ENCODE results near the gene QRICH2. TPM values are rescaled to one million over a fixed set of nuclear protein-coding genes. Genes with fewer than 3 reads are reported as not detected.

The QRICH2 gene
- total RNA-seq, 1 donor from 2014 or later: 12.3 TPM

DNA sequence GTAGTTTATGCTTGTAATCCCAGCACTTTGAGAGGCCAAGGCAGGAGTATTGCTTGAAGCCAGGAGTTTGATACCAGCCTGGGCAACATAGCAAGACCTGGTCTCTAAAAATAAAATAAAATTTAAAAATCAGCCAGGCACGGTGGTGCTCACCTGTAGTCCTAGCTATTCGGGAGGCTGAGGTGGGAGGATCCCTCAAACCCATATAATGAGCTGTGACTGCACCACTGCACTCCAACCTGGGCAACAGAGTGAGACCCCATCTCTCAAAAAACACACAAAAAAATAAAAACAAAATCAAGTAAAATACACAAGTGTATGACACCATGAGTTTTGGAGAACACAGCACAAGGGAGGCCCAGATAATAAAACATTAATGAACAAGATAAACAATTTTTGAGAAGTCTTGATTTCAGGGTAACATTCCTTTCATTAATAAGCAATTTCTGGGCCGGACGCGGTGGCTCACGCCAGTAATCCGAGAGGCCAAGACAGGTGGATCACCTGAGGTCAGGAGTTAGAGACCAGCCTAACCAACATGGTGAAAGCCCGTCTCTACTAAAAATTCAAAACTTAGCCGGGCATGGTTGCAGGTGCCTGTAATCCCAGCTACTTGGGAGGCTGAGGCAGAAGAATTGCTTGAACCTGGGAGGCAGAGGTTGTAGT, 27.8 kb upstream of the QRICH2 start:
- Mint-ChIP-seq H3K9me3 (no peaks in the 10 kb centered on the region), H3K4me1 (peaks cover 17% of the 10 kb centered on the region), H3K36me3 (ENCODE audit: low read depth) (peaks cover 6% of the 10 kb centered on the region), H3K27me3 (ENCODE audit: low read depth) (no peaks in the 10 kb centered on the region), H3K4me3 (no peak overlapping the region), H3K27ac (ENCODE audit: unreplicated experiment) (no peak overlapping the region)
- TF ChIP-seq, protein P1, sequence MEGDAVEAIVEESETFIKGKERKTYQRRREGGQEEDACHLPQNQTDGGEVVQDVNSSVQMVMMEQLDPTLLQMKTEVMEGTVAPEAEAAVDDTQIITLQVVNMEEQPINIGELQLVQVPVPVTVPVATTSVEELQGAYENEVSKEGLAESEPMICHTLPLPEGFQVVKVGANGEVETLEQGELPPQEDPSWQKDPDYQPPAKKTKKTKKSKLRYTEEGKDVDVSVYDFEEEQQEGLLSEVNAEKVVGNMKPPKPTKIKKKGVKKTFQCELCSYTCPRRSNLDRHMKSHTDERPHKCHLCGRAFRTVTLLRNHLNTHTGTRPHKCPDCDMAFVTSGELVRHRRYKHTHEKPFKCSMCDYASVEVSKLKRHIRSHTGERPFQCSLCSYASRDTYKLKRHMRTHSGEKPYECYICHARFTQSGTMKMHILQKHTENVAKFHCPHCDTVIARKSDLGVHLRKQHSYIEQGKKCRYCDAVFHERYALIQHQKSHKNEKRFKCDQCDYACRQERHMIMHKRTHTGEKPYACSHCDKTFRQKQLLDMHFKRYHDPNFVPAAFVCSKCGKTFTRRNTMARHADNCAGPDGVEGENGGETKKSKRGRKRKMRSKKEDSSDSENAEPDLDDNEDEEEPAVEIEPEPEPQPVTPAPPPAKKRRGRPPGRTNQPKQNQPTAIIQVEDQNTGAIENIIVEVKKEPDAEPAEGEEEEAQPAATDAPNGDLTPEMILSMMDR (conservative IDR thresholded peaks at IDR 0.05): no peak
- DNase-seq (ENCODE audit: low read depth, low spot score): no peak

DNA sequence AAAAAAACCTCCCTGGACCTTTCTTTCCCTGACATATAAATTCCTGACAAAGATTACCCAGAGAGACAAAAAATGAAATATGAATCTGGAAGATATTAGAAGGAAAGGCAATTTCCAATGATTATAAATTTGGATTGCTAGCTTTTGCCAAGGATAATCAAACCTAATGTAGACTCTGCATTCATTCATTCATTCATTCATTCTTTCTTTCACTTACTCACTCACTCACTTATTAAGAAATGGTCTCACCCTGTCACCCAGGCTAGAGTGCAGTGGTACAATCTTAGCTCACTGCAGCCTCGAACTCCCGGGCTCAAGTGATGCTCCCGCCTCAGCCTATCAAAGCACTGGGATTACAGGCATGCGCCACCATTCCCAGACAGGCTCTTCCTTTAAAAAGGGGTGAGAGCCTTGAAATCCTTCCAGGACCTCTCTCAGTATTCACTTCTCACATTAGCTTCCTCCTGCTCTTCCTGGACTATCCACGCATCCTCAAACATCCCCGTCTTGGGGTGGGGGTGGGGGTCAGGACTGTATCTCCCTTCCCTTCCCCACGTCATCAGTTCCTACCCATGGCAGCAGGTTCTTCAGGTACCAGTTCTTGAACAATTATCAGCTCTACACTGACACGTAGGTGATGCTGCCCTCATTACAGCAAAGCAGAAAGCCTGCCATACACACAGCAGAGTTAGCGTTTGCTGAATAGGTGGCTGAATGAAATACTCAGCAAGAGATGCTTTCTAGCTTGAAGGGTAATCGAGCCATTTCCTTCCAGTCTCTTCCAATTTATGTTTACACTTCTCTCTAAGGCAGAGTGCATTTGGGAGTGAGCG, 25.8 kb upstream of the QRICH2 start:
- no peak for DNase-seq (ENCODE audit: low read depth, low spot score)
- TF ChIP-seq, protein P1 (conservative IDR thresholded peaks at IDR 0.05): no peak
- Mint-ChIP-seq H3K4me3 (no peak overlapping the region), H3K27ac (ENCODE audit: unreplicated experiment) (no peak overlapping the region), H3K4me1 (peaks cover 17% of the 10 kb centered on the region), H3K36me3 (ENCODE audit: low read depth) (no peaks in the 10 kb centered on the region), H3K9me3 (no peaks in the 10 kb centered on the region), H3K27me3 (ENCODE audit: low read depth) (no peaks in the 10 kb centered on the region)

DNA sequence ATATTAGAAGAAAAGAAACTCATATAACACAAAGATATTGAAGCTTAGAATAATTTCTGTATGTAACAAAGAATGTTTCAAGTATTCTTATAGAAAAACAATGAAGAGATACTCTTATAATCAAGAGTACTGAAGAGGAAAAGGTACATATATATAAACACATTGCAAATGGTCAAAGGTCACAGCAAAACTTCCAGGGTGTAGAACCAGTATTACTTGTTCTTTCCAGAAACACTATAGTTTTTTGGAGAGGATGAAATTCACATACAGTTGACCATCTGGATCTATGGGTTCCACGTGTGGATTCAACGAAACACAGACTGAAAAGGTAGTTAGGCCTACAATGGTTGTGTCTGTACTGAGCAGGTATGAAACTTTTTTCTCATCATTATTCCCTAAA, 23.0 kb upstream of the QRICH2 start:
- Mint-ChIP-seq H3K27ac (ENCODE audit: unreplicated experiment) (no peak overlapping the region), H3K36me3 (ENCODE audit: low read depth) (peaks cover 6% of the 10 kb centered on the region), H3K9me3 (no peaks in the 10 kb centered on the region), H3K27me3 (ENCODE audit: low read depth) (no peaks in the 10 kb centered on the region), H3K4me1 (peaks cover 8% of the 10 kb centered on the region), H3K4me3 (no peak overlapping the region)
- DNase-seq (ENCODE audit: low read depth, low spot score): no peak
- TF ChIP-seq, protein P1 (conservative IDR thresholded peaks at IDR 0.05): no peak

DNA sequence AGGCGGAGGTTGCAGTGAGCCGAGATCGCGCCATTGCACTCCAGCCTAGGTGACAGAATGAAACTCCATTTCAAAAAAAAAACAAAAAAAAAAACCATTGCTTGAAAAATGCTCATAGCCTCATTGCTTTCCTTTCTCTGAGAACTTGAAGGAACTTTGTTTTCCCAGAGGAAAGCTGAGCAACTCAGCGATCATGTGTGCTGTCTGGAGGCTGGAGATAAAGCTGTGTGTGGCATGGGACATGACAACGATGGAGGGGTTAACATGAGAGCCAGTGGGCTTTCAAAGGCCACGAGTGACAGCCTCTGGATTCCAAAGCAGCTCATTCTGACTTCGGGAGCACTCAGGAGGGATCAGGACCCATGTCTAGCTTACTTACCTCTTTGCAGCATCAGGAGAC, 21.6 kb upstream of the QRICH2 start:
- Mint-ChIP-seq H3K27me3 (ENCODE audit: low read depth) (no peaks in the 10 kb centered on the region), H3K4me3 (no peak overlapping the region), H3K36me3 (ENCODE audit: low read depth) (peaks cover 6% of the 10 kb centered on the region), H3K9me3 (no peaks in the 10 kb centered on the region), H3K27ac (ENCODE audit: unreplicated experiment) (no peak overlapping the region), H3K4me1 (peaks cover 7% of the 10 kb centered on the region)
- DNase-seq (ENCODE audit: low read depth, low spot score): no peak
- TF ChIP-seq, protein P1 (conservative IDR thresholded peaks at IDR 0.05): no peak

DNA sequence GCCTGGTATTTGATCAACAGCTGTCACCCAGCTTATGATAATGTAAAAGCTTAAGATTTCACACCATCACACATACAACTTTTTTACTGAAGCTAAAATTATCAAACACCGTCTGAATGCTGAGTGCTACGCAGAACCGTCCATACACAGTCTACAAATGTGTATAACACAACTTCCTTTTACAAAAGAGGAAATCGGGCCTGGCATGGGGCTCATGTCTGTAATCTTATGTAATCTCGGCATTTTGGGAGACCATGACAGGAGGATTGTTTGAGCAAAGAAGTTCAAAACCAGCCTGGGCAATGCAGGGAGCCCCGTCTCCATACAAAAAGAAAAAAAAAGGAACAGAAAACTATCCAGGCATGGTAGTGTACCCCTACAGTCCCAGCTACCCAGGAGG, 19.6 kb upstream of the QRICH2 start:
- Mint-ChIP-seq H3K4me1 (no peaks in the 10 kb centered on the region), H3K36me3 (ENCODE audit: low read depth) (peaks cover 6% of the 10 kb centered on the region), H3K27me3 (ENCODE audit: low read depth) (no peaks in the 10 kb centered on the region), H3K9me3 (no peaks in the 10 kb centered on the region), H3K27ac (ENCODE audit: unreplicated experiment) (no peak overlapping the region), H3K4me3 (no peak overlapping the region)
- no peak for DNase-seq (ENCODE audit: low read depth, low spot score)
- TF ChIP-seq, protein P1 (conservative IDR thresholded peaks at IDR 0.05): no peak
